Measurements from ENCODE around the gene BCR.

BCR gene

DNA sequence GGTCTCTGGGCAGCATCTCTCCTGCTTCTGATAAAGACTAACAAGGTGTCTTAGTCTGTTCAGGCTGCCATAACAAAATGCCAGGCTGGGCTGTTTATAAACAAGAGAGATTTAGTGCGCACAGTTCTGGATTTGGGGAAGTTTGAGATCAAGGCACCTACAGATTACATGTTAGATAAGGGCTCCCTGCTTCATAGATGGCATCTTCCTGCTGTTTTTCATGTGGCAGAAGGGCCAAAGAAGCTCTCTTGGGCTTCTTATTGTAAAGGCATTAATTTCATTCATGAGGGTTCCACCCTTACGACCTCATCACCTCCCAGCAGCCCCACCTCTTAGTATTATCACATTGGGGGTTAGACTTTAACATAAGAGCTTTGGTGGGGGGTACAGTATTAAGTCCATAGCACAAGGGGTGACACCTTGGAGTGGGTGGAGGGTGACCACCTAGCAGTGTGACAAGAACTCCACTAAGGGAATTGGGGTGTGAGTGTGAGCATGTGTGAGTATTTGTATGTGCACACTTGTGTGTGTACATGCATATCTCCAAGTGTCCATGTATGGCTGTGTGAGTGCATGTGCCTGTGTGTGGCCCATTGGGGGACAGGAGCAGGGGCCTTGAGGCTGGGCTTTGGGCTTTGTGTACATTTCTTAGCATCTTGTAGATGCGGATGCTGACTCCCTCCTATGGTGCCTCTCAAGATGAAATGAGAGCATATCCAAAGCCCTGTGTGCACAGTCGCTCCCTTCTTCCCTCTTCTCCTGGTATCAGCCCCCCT is 42.7 kb downstream of the BCR start:
- peak overlapping the region; percentile 99 for H3K27ac ChIP-seq (ENCODE audit: poor library complexity, severe bottlenecking)

DNA sequence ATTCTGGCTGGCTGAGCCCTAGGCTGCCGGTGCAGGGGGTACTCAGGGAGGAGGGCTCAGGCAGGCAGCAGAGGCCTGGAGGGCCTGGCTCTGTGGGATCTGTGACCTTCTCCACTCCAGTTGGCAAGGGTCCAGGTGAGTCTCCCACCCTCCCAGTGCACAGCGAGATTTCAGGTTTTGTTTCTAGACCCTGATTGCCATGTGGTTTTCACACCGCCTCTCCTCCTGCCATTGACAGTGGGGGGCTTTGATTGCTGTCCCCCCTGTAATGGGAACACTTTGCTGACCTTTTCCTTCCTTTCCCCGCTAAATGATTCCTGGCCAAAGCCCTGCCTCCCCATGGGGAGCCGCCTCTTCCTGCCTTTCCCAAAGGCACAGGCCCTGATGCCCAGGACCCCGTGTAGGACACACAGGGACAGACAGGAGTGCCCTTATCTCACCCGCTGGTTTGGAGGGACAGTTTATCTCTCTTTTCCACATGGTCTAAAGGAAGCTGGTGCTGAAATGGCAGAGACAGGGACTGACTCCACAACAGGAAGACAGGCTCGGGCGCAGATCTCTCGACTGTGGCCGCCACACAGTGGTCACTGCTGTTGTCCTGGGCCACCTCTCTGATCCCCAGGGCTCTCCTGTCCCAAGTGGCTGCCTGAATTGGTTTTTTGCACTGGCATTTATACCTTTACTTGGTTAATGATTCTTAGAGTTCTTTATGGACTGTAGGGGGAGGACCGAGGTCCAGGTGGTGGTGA is 43.4 kb downstream of the BCR start:
- peaks cover 12% of the 10 kb centered on the region for H3K36me3 ChIP-seq (ENCODE audit: low read depth)
- H3K4me3 ChIP-seq (ENCODE audit: severe bottlenecking) = no peak overlapping the region
- ATAC-seq (ENCODE audit: low read depth) (no peak), DNase-seq (ENCODE audit: low spot score) (no peak)
- TF ChIP-seq, protein P1, sequence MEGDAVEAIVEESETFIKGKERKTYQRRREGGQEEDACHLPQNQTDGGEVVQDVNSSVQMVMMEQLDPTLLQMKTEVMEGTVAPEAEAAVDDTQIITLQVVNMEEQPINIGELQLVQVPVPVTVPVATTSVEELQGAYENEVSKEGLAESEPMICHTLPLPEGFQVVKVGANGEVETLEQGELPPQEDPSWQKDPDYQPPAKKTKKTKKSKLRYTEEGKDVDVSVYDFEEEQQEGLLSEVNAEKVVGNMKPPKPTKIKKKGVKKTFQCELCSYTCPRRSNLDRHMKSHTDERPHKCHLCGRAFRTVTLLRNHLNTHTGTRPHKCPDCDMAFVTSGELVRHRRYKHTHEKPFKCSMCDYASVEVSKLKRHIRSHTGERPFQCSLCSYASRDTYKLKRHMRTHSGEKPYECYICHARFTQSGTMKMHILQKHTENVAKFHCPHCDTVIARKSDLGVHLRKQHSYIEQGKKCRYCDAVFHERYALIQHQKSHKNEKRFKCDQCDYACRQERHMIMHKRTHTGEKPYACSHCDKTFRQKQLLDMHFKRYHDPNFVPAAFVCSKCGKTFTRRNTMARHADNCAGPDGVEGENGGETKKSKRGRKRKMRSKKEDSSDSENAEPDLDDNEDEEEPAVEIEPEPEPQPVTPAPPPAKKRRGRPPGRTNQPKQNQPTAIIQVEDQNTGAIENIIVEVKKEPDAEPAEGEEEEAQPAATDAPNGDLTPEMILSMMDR (IDR thresholded peaks at IDR 0.05; ENCODE audit: poor library complexity, severe bottlenecking) = no peak
- no peaks in the 10 kb centered on the region for H3K27me3 ChIP-seq (ENCODE audit: insufficient read depth, poor library complexity, severe bottlenecking)
- peaks cover 71% of the 10 kb centered on the region for H3K4me1 ChIP-seq (ENCODE audit: insufficient read depth, poor library complexity, severe bottlenecking)
- H3K27ac ChIP-seq (ENCODE audit: poor library complexity, severe bottlenecking) = peak overlapping the region; percentile 99
- peaks cover 24% of the 10 kb centered on the region for H3K9me3 ChIP-seq (ENCODE audit: severe bottlenecking)

More for the DNA sequence above, 42.7 kb downstream of the BCR start:
- ATAC-seq (ENCODE audit: low read depth) (no peak), DNase-seq (ENCODE audit: low spot score) (no peak)
- H3K36me3 ChIP-seq (ENCODE audit: low read depth) = peaks cover 5% of the 10 kb centered on the region
- TF ChIP-seq, protein P1 (IDR thresholded peaks at IDR 0.05; ENCODE audit: poor library complexity, severe bottlenecking) = no peak
- no peaks in the 10 kb centered on the region for H3K27me3 ChIP-seq (ENCODE audit: insufficient read depth, poor library complexity, severe bottlenecking)
- H3K4me1 ChIP-seq (ENCODE audit: insufficient read depth, poor library complexity, severe bottlenecking) = peaks cover 79% of the 10 kb centered on the region
- H3K9me3 ChIP-seq (ENCODE audit: severe bottlenecking) = peaks cover 16% of the 10 kb centered on the region
- H3K4me3 ChIP-seq (ENCODE audit: severe bottlenecking) = no peak overlapping the region

DNA sequence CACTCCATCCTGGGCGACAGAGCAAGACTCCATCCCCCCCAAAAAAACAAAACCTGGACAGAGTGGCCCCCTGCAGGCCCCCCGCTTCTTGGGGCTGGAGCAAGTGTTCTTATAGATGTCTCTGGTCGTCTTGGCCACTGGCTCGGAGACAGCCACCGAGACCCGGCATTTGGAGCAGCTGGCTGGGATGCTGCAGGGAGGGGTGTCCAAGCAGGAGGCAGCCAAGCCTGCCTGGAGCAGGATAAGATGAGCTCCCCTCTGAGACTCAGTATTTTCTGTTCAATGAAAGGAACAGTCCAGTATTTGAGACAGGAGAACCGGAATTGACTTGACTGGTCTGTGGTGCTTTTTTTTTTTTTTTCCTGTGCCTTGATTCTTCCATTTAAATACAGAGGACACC is 44.5 kb downstream of the BCR start:
- Histone ChIP-seq H3K4me3 (ENCODE audit: severe bottlenecking) (no peak overlapping the region), H3K9me3 (ENCODE audit: severe bottlenecking) (peaks cover 31% of the 10 kb centered on the region), H3K27ac (ENCODE audit: poor library complexity, severe bottlenecking) (peak overlapping the region; percentile 99), H3K36me3 (ENCODE audit: low read depth) (peaks cover 22% of the 10 kb centered on the region), H3K27me3 (ENCODE audit: insufficient read depth, poor library complexity, severe bottlenecking) (no peaks in the 10 kb centered on the region), H3K4me1 (ENCODE audit: insufficient read depth, poor library complexity, severe bottlenecking) (peaks cover 60% of the 10 kb centered on the region)
- no peak for DNase-seq (ENCODE audit: low spot score)
- TF ChIP-seq, protein P1 (IDR thresholded peaks at IDR 0.05; ENCODE audit: poor library complexity, severe bottlenecking) = no peak
- ATAC-seq (ENCODE audit: low read depth) = no peak

DNA sequence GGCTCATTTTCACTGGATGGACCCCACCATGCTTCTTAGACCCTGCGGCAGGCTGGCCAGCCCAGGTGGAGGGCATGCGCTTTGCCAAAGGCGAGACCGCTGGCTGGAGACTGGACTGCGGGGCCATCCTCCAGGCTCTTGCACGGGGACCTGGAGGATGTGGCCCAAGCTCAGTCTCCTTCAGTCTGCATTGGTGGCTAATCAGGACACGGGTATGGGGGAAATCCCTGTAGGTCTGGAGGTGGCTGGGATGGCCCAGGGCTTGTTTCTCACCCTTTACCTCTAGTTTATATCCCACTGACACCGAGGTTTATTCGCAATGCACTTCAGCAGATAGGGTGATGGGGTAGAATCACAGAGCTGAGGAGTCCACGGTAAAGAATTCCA is 45.0 kb downstream of the BCR start:
- Histone ChIP-seq H3K36me3 (ENCODE audit: low read depth) (peaks cover 22% of the 10 kb centered on the region), H3K9me3 (ENCODE audit: severe bottlenecking) (peaks cover 31% of the 10 kb centered on the region), H3K4me1 (ENCODE audit: insufficient read depth, poor library complexity, severe bottlenecking) (peaks cover 55% of the 10 kb centered on the region), H3K4me3 (ENCODE audit: severe bottlenecking) (no peak overlapping the region), H3K27ac (ENCODE audit: poor library complexity, severe bottlenecking) (peak overlapping the region; percentile 99), H3K27me3 (ENCODE audit: insufficient read depth, poor library complexity, severe bottlenecking) (no peaks in the 10 kb centered on the region)
- DNase-seq (ENCODE audit: low spot score) (peak; percentile 35), ATAC-seq (ENCODE audit: low read depth) (no peak)
- TF ChIP-seq, protein P1 (IDR thresholded peaks at IDR 0.05; ENCODE audit: poor library complexity, severe bottlenecking) = no peak
